Measurements from ENCODE around the gene RBM10. TPM values are rescaled to one million over a fixed set of nuclear protein-coding genes. Genes with fewer than 3 reads are reported as not detected.

Gene RBM10
- total and polyA plus RNA-seq, 2 experiments from 2014 or later: 39.5 to 101 TPM

DNA sequence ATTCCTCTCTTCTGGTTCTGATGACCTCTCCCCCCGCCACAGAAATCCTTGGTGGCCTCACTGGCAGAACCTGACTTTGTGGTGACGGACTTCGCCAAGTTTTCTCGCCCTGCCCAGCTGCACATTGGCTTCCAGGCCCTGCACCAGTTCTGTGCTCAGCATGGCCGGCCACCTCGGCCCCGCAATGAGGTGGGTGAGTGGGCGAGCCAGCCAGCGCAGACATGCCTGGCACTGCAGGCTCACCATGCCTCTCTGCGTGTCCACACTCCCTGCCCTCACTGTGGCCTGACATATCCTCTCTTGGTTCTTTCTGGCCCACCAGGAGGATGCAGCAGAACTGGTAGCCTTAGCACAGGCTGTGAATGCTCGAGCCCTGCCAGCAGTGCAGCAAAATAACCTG is 57.3 kb downstream of the RBM10 start:
- H3K27ac Mint-ChIP-seq: no peak overlapping the region
- Histone ChIP-seq H2AFZ (no peak overlapping the region), H3K27me3 (ENCODE audit: insufficient read depth) (no peaks in the 10 kb centered on the region), H3K9me2 (ENCODE audit: insufficient read depth) (no peaks in the 10 kb centered on the region), H4K20me1 (replicated peaks; ENCODE audit: insufficient read depth) (peaks cover 10% of the 10 kb centered on the region; the same call in 1 of the 2 replicates), H3K79me2 (replicated peaks; ENCODE audit: insufficient read depth) (peaks cover 8% of the 10 kb centered on the region), H3K36me3 (ENCODE audit: insufficient read depth) (peaks cover 35% of the 10 kb centered on the region), H3K4me1 (ENCODE audit: insufficient read depth) (no peaks in the 10 kb centered on the region; the same call in 1 of the 2 replicates), H3K4me2 (no peak overlapping the region), H3F3A (replicated peaks; ENCODE audit: low read depth) (no peaks in the 10 kb centered on the region), H3K4me3 (no peak overlapping the region), H3K27ac (ENCODE audit: low read depth) (no peak overlapping the region)
- DNase-seq (ENCODE audit: low spot score) (no peak), ATAC-seq (no peak)
- H3K9me3 Mint-ChIP-seq: no peaks in the 10 kb centered on the region
- H3K4me1 Mint-ChIP-seq: peaks cover 15% of the 10 kb centered on the region; the same call in 2 of the 3 replicates
- peaks cover 9% of the 10 kb centered on the region for H3K27me3 Mint-ChIP-seq (ENCODE audit: insufficient read depth, low read depth, poor library complexity)
- H3K36me3 Mint-ChIP-seq (ENCODE audit: low read depth): peaks cover 98% of the 10 kb centered on the region
- no peak overlapping the region for H3K4me3 Mint-ChIP-seq
- TF ChIP-seq NANOG (IDR thresholded peaks at IDR 0.05; ENCODE audit: borderline replicate concordance): no peak
- TF ChIP-seq, protein P1, sequence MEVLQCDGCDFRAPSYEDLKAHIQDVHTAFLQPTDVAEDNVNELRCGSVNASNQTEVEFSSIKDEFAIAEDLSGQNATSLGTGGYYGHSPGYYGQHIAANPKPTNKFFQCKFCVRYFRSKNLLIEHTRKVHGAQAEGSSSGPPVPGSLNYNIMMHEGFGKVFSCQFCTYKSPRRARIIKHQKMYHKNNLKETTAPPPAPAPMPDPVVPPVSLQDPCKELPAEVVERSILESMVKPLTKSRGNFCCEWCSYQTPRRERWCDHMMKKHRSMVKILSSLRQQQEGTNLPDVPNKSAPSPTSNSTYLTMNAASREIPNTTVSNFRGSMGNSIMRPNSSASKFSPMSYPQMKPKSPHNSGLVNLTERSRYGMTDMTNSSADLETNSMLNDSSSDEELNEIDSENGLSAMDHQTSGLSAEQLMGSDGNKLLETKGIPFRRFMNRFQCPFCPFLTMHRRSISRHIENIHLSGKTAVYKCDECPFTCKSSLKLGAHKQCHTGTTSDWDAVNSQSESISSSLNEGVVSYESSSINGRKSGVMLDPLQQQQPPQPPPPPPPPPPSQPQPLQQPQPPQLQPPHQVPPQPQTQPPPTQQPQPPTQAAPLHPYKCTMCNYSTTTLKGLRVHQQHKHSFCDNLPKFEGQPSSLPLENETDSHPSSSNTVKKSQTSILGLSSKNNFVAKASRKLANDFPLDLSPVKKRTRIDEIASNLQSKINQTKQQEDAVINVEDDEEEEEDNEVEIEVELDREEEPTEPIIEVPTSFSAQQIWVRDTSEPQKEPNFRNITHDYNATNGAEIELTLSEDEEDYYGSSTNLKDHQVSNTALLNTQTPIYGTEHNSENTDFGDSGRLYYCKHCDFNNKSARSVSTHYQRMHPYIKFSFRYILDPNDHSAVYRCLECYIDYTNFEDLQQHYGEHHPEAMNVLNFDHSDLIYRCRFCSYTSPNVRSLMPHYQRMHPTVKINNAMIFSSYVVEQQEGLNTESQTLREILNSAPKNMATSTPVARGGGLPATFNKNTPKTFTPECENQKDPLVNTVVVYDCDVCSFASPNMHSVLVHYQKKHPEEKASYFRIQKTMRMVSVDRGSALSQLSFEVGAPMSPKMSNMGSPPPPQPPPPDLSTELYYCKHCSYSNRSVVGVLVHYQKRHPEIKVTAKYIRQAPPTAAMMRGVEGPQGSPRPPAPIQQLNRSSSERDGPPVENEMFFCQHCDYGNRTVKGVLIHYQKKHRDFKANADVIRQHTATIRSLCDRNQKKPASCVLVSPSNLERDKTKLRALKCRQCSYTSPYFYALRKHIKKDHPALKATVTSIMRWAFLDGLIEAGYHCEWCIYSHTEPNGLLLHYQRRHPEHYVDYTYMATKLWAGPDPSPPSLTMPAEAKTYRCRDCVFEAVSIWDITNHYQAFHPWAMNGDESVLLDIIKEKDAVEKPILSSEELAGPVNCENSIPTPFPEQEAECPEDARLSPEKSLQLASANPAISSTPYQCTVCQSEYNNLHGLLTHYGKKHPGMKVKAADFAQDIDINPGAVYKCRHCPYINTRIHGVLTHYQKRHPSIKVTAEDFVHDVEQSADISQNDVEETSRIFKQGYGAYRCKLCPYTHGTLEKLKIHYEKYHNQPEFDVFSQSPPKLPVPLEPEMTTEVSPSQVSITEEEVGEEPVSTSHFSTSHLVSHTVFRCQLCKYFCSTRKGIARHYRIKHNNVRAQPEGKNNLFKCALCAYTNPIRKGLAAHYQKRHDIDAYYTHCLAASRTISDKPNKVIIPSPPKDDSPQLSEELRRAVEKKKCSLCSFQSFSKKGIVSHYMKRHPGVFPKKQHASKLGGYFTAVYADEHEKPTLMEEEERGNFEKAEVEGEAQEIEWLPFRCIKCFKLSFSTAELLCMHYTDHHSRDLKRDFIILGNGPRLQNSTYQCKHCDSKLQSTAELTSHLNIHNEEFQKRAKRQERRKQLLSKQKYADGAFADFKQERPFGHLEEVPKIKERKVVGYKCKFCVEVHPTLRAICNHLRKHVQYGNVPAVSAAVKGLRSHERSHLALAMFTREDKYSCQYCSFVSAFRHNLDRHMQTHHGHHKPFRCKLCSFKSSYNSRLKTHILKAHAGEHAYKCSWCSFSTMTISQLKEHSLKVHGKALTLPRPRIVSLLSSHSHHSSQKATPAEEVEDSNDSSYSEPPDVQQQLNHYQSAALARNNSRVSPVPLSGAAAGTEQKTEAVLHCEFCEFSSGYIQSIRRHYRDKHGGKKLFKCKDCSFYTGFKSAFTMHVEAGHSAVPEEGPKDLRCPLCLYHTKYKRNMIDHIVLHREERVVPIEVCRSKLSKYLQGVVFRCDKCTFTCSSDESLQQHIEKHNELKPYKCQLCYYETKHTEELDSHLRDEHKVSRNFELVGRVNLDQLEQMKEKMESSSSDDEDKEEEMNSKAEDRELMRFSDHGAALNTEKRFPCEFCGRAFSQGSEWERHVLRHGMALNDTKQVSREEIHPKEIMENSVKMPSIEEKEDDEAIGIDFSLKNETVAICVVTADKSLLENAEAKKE (CRISPR knock-in tag; IDR thresholded peaks at IDR 0.05): no peak
- no peak for TF ChIP-seq CREB1 (CRISPR knock-in tag; IDR thresholded peaks at IDR 0.05; ENCODE audit: low read depth)
- no peak for TF ChIP-seq JUNB (IDR thresholded peaks at IDR 0.05; ENCODE audit: unreplicated experiment)
- TF ChIP-seq POLR2AphosphoS5 (IDR thresholded peaks at IDR 0.05; ENCODE audit: low read depth): no peak
- TF ChIP-seq, protein P2, sequence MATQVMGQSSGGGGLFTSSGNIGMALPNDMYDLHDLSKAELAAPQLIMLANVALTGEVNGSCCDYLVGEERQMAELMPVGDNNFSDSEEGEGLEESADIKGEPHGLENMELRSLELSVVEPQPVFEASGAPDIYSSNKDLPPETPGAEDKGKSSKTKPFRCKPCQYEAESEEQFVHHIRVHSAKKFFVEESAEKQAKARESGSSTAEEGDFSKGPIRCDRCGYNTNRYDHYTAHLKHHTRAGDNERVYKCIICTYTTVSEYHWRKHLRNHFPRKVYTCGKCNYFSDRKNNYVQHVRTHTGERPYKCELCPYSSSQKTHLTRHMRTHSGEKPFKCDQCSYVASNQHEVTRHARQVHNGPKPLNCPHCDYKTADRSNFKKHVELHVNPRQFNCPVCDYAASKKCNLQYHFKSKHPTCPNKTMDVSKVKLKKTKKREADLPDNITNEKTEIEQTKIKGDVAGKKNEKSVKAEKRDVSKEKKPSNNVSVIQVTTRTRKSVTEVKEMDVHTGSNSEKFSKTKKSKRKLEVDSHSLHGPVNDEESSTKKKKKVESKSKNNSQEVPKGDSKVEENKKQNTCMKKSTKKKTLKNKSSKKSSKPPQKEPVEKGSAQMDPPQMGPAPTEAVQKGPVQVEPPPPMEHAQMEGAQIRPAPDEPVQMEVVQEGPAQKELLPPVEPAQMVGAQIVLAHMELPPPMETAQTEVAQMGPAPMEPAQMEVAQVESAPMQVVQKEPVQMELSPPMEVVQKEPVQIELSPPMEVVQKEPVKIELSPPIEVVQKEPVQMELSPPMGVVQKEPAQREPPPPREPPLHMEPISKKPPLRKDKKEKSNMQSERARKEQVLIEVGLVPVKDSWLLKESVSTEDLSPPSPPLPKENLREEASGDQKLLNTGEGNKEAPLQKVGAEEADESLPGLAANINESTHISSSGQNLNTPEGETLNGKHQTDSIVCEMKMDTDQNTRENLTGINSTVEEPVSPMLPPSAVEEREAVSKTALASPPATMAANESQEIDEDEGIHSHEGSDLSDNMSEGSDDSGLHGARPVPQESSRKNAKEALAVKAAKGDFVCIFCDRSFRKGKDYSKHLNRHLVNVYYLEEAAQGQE (IDR thresholded peaks at IDR 0.05; ENCODE audit: unreplicated experiment): no peak
- TF ChIP-seq, protein P3, sequence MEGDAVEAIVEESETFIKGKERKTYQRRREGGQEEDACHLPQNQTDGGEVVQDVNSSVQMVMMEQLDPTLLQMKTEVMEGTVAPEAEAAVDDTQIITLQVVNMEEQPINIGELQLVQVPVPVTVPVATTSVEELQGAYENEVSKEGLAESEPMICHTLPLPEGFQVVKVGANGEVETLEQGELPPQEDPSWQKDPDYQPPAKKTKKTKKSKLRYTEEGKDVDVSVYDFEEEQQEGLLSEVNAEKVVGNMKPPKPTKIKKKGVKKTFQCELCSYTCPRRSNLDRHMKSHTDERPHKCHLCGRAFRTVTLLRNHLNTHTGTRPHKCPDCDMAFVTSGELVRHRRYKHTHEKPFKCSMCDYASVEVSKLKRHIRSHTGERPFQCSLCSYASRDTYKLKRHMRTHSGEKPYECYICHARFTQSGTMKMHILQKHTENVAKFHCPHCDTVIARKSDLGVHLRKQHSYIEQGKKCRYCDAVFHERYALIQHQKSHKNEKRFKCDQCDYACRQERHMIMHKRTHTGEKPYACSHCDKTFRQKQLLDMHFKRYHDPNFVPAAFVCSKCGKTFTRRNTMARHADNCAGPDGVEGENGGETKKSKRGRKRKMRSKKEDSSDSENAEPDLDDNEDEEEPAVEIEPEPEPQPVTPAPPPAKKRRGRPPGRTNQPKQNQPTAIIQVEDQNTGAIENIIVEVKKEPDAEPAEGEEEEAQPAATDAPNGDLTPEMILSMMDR (conservative IDR thresholded peaks at IDR 0.05; ENCODE audit: low read depth in 2 of 2): no peak
- no peak for TF ChIP-seq EZH2 (IDR thresholded peaks at IDR 0.05; ENCODE audit: low read depth, unreplicated experiment)
- no peak for TF ChIP-seq EZH2phosphoT487 (IDR thresholded peaks at IDR 0.05; ENCODE audit: unreplicated experiment)

All from GM23338 (cell line).